CD4-positive, alpha-beta T cell treated with Interleukin-1 beta for 1 hour (primary cell): ENCODE results near the gene OCLN.
"Not testable (repeated sequence)": the region's sequence is repeated elsewhere in the genome, so short reads cannot be mapped to it uniquely, and the experiment has no call there.

ENCODE experiments used
- DNase-seq, 2 donors: peaks; one replicate each; pipeline ENCODE4 v3.0.0-alpha.2; 2020 to 2022

OCLN gene, protein sequence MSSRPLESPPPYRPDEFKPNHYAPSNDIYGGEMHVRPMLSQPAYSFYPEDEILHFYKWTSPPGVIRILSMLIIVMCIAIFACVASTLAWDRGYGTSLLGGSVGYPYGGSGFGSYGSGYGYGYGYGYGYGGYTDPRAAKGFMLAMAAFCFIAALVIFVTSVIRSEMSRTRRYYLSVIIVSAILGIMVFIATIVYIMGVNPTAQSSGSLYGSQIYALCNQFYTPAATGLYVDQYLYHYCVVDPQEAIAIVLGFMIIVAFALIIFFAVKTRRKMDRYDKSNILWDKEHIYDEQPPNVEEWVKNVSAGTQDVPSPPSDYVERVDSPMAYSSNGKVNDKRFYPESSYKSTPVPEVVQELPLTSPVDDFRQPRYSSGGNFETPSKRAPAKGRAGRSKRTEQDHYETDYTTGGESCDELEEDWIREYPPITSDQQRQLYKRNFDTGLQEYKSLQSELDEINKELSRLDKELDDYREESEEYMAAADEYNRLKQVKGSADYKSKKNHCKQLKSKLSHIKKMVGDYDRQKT

DNA sequence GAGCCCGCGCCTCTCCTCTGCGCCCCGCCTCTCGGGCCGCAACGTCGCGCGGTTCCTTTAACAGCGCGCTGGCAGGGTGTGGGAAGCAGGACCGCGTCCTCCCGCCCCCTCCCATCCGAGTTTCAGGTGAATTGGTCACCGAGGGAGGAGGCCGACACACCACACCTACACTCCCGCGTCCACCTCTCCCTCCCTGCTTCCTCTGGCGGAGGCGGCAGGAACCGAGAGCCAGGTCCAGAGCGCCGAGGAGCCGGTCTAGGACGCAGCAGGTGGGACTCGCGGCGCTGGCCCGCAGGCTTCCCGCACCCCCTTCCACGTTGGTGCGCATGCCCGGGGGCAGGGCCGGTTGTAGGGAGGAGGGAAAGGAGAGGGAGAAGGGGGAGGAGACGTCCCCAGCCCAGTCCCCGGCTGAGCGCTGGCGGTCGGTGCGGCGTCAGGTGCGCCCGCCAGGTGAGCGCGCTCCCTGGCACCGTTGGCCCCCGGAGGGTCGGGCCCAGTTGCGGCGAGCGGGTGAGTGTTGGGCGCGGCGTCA lies at the start of gene OCLN:
Gene OCLN (plus strand): TSS at position 400 of the 532 bp plus-strand sequence. CDS start 11,455 bp downstream, outside the sequence.
- no peak for DNase-seq

DNA sequence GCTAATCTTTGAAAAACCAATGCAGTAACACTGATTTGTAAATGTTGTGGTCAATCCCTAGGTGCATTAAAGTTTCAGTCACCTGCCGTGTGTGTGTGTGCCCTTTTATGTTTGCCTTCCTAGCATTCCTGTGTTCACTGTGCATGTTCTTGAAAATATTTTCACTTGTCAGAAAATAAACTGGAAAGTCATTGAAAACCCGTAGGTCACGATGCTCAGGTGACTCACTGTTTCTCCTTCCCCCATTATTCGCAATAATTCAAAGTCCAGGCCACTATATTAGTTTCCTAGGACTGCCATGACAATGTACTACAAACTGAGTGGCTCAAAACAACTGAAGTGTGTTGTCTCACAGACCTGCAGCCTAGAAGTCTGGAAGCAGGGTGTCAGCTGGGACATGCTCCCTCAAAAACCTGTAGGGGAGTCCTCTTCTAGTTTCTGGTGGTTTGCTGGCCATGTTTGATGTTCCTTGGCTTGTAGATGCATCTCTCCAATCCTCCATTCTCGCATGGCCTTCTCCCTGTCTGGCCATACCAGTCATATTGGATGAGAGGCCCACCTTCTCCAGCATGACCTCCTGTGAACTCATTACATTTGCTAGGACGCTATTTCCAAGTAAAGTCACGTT lies 48.3 kb upstream of the OCLN start:
- DNase-seq = no peak

DNA sequence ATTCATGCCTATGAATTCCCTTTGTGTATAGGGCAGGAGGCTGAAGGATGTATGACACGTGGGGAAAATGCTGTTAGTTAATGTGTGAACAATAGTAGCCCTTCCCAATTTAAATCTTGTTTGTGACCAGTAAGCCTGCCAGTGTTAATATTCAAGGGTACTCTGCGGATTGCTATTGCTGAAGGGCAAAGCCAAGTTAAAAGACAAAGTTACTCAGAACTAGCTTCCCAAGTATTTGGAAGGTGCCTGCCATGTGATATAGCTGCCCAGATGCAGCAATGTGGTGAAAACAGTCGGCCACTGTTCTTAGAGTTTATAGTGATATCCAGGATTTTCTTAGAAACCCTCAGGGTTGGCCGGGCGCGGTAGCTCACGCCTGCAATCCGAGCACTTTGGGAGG lies 43.1 kb upstream of the OCLN start:
- DNase-seq = no peak

DNA sequence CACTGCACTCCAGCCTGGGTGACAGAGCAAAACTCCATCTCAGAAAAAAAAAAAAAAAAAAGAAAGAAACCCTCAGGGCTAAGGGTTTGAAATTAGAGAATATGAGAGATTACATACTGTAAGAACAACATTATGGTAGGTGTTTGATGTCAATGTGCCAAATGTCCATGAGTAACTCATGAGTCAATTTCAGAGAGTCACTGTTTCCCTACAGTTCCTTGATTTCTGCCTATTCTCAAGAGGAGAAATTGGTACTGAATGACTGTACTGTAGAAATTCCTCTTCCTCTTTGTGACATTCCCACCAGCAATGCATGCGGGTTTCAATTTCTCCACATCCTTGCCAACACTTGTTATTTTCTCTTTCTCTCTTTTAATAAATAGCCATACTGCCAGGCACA lies 42.5 kb upstream of the OCLN start:
- DNase-seq = no peak

DNA sequence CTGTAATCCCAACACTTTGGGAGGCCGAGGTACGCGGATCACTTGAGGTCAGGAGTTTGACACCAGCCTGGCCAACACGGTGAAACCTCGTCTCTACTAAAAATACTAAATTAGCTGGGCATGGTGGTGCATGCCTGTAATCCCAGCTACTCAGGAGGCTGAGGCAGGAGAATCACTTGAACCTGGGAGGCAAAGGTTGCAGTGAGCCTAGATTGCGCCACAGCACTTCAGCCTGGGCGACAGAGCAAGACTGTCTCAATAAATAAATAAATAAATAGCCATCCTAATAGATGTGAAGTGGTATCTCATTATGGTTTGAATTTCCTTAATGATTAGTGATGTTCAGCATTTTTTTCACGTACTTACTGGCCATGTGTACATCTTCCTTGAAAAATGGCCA lies 42.1 kb upstream of the OCLN start:
- not testable (repeated sequence) for DNase-seq

DNA sequence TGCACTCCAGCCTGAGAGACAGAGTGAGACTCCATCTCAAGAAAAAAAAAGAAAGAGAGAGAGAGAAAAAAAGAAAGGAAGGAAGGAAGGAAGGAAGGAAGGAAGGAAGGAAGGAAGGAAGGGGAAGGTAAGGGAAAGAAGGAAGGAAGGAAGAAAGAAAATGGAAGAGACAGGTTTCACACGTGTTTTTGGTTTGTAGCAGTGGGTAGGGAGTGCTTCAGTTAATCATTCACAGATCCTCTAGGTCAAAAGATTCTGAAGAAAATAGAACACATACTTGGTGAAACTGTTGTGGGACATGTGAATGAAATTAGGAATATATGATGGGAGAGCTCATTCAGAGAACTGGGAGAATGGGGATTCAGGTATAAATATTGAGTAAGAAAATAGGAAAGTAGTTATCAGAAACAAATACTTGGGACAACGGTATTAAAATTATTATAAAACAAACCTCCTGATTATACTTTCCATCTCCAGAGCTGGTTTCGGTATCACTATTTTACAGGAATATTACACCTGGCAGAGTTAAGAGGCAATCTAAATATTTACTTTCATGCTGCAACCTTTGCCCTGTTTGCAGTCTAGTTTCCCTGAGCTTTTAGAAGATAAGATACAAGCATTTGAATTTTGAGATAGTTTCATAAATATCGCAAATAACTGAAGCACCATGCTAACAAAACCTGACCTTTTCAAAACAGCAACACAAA lies 40.5 kb upstream of the OCLN start:
- DNase-seq = no peak

DNA sequence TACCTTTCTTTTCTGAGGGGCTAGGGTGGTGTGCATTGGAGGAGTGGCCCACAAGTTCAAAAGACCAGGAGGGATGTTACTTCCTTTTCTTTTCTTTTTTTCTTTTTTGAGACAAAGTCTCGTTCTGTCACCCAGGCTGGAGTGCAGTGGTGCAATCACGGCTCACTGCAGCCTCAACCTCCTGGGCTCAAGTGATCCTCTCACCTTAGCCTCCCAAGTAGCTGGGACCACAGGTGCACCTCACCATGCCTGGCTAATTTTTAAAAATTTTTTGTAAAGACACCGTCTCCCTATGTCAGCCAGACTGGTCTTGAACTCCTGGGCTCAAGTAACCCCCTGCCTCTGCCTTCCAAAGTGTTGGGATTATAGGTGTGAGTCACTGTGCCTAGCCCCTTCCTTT lies 39.1 kb upstream of the OCLN start:
- DNase-seq = not testable (repeated sequence)

DNA sequence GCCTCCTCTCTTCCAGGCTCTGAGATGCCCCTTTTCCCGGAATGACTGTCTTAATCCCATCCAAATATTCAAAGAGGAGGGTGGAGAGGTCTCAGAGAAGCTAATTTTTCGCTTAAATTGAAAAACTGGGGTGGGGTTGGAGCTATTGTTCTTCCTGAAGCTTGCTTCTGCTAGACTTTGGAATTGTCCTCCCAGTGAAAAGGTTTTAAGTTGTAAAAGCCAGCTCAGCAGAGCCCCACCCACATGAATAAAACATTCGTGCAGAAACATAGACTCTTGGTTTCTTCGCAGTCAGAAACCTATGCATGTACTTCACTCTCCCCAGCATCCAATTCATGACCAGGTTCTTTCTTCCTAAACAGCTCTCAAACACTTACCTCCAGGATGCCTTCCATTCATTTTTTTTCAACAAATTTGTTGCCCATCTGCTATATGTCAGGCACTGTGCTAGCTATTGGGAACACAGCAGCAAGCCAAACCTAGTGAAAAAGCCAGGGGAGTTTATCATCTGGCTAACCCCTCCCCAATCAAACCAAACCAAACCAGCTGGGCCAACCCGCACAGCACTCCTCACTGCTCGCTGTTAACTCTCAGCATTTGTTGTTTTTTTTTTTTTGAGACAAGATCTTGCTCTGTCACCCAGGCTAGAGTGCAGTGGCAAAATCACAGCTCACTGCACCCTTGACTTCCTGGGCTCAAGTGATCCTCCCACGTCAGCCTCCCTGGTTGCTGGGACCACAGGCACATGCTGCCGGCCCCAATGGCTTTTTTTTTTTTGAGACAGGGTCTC lies 37.9 kb upstream of the OCLN start:
- no peak for DNase-seq

DNA sequence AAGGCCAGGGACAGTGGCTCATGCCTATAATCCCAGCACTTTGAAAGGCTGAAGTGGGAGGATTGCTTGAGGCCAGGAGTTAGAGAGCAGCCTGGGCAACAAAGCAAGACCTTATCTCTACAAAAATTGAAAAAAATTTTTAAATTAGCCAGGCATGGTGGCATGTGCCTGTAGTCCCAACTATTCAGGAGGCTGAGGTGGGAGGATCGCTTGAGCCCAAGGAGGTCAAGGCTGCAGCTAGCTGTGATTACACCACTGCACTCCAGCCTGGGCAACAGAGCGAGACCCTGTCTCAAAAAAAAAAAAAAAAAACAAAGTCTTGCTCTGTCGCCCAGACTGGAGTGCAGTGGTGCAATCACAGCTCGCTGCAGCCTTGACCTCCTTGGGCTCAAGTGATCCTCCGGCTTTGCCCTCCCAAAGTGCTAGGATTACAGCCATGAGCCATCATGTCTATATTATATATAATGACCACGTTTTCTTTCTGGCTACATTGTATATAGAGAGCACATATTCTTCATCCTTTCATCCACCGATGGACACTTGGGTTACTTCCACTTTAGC lies 37.1 kb upstream of the OCLN start:
- not testable (repeated sequence) for DNase-seq

DNA sequence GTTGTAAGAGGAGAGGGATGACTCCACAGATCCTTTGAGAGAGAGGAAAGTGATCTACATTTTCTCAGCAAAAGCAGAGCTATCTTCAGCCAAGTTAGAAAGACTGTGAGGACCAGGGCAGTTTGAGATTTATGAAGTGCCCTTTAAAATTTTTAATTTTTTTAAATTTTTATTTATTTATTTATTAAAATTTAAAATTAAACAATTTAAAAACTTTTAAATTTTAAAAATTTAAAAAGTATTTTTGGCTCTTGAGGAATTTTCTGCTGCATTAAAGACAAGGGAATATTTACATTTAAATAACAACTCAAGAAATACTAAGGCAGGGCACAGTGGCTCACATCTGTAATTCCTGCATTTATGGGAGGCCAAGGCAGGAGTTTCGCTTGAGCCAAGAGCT lies 30.4 kb upstream of the OCLN start:
- no peak for DNase-seq

DNA sequence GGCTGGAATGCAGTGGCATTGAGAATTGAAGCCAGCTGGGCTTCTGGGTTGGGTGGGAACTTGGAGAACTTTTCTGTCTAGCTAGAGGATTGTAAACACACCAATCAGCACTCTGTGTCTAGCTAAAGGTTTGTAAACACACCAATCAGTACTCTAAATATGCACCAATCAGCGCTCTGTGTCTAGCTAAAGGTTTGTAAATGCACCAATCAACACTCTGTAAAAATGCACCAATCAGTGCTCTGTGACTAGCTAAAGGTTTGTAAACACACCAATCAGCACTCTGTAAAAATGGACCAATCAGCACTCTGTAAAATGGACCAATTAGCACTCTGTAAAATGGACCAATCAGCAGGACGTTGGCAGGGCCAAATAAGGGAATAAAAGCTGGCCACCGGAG lies 26.2 kb upstream of the OCLN start:
- not testable (repeated sequence) for DNase-seq

DNA sequence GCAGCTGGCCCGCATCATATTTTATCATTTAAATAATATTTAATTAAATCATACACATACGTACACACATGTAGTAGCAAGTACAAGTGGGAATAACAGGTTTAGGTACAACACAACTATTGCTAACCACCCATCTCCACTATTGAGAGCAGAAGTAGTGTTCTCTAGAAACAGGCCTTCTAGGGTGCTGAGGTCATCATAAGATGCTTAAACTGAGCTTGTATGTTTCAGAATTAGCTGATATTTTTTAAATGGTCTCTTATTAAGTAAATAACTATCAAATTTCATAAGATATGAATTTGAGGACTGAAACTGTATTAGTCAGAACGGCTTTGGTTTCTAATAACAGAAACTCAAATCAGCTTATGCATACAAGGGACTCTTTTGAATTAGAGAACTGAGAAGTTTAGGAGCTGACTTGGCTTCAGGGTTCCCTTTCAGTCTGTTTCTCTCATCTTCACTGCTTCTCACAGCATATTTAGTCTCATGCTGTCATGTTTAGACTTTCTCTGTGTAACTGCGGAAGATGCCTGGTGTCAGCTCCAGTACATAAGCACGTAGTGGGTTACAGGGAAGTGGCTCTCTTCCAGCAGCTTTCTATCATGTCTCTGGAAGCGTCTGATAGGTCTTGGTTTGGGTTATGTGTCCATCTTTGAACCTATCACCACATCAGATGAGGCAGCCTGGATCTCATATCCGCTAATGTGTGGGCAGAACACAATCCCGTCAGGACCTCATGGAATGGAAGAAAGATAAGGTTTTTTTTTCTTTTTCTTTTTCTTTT lies 25.0 kb upstream of the OCLN start:
- no peak for DNase-seq

DNA sequence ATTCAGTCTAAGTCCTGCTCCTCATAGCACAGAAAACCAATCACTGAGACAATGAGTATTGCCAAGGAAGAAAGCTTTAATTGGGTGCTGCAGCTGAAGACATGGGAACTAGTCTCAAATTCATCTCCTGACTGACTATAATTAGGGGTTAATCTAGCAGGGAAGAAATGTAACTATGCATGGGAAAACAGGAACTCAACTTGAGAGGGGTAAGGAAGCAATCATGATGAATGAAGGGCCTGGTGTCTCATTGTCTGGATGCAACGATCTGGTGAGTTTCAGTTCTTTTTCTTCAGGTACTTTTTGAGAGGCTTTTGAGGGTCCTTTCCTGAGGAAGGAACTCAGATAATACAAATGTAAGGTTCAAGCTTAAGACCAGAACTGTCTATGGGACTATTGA lies 24.0 kb upstream of the OCLN start:
- DNase-seq = no peak

DNA sequence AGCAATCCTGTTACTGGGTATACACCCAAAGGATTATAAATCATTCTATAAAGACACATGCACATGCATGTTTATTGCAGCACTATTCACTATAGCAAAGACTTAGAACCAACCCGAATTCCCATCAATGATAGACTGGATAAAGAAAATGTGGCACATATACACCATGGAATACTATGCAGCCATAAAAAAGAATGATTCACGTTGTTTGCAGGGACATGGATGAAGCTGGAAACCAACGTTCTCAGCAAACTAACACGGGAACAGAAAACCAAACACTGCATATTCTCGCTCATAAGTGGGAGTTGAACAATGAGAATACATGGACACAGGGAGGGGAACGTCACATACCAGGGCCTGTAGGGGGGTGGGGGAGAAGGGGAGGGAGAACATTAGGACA lies 21.1 kb upstream of the OCLN start:
- DNase-seq = not testable (repeated sequence)

DNA sequence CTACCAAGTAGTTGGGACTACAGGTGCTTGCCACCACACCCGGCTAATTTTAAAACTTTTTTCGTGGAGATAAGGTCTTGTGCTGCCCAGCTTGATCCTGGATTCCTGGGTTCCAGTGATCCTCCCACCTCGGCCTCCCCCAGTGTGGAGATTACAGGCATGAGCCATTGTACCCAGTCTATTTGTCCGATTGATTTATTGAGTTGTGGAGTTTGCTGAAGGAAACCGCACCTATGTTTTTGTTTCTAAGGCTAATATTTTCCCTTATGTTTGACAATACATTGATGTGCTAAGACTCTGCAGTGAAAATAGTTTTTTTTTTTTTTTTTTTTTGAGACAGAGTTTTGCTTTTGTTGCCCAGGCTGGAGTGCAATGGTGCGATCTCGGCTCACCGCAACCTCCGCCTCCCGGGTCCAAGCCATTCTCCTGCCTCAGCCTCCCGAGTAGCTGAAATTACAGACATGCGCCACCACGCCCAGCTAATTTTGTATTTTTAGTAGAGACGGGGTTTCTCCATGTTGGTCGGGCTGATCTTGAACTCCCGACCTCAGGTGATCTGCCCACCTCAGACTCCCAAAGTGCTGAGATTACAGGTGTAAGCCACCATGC lies 20.0 kb upstream of the OCLN start:
- not testable (repeated sequence) for DNase-seq

DNA sequence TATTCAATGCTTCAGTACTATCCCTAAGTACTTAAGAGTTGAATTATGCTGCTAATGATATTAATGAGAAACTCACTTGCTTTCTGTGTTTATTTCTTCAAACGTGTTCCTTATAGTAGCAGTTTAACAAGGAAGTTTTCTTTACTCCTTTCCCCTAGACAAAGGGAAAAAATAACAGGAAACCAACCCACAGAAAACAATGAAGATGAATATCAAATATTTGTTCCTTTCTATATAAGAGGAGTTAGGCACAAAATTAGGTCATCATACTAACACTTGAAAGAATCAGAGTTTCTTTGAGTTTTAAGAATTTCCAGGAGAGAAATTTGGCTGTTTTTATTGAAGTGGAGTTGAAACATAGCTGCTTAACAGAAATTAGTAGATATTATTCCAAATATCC lies 15.4 kb upstream of the OCLN start:
- DNase-seq = no peak

DNA sequence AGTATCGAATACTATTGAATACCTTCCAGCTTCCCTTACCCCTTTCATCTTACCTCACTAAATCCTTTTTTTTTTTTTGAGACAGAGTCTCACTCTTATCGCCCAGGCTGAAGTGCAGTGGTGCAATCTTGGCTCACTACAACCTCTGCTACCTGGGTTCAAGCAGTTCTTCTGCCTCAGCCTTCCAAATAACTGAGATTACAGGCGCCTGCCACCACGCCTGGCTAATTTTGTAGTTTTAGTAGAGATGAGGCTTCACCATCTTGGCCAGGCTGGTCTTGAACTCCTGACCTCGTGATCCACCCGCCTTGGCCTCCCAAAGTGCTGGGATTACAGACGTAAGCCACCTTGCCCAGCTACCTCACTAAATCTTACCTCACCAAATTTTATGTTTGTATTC lies 14.3 kb upstream of the OCLN start:
- DNase-seq = not testable (repeated sequence)

DNA sequence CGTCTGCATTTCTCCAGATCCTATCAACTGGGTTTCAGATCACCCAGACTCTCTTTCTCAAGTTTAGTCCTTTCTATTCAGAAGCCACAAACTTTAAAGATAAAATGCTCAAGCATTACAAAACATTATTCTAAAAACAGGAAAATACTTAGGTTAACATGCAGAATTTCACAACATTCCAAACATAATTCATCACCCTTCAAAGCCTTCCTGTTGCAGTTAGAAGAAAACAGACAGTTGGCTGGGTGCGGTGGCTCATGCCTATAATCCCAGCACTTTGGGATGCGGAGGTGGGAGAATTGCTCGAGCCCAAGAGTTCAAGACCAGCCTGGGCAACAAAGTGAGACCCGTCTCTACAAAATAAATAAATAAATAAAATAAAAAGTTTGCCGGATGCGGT lies 7.7 kb upstream of the OCLN start:
- DNase-seq = no peak

DNA sequence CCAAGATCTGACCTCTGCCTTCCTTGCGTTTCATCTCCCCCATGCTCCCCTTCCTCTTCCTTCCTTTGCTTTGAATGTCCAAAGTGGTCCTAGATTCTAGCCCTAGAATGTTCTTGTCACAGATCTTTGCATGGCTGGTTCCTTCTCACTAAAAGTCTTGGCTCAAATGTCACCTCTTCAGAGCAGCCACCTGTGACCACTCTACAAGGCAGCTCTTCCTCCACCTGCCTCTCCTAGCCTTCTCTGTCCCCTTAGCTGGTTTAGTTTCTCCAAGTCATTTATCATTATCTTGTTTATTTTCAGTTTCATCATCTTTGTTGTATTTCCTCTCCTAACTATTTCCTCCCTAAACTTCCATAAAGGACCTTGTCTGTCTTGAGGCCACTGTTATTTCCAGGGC lies 7.1 kb upstream of the OCLN start:
- no peak for DNase-seq

DNA sequence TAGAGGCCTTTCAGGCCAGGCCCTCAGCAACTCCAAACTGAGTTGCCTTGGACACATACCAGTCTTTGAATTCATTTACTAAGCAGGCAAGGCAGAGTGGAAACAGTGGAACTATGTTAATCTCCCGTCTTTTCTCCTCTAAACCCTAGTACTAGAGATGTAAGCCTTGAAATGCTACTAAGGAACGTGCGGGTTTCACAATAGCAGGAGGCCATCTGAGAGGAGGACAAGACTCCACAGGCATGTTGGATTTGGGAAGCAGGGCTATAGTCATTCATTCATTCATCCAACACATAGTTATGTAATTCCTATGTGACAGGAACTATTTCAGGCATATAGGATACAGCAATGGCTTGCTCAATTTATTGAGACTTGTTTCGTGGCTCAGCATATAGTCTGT lies 3.3 kb upstream of the OCLN start:
- DNase-seq = no peak

DNA sequence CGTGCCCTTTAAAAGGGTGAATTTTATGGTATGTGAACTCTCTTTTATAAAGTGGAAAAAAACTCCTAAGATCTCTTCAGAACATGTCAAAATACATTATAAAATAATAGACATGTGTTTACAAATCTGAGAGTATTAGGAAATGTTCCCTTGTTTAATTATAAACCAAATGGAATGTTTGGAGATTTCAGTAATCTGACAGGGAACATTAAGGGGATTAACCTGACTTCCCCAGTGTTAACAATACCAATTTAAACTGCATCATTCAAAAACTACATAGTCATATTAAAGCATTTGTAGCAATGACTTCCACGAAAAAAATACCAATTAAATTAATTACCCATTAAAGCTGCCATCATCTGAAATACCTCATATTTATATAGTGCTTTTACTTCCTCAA lies 1.6 kb upstream of the OCLN start:
- DNase-seq = no peak
